Femur (tissue), 1 donor: ENCODE measurements around the gene RNF7.
"Not testable (repeated sequence)": the region's sequence is repeated elsewhere in the genome, so short reads cannot be mapped to it uniquely, and the experiment has no call there.

Experiments
- DNase-seq: peaks from one replicate; pipeline ENCODE4 v3.0.0-alpha.2; 2017

Gene RNF7

GRCh38 chr3:141735770-141736465, 2.2 kb upstream of the RNF7 start:
- no peak for DNase-seq

- DNase-seq, result no peak
Measured at GRCh38 chr3:141737093-141737492, 1.0 kb upstream of the RNF7 start.

GRCh38 chr3:141737678-141738021, 448 bp upstream of the RNF7 start:
- DNase-seq, result no peak

- no peak for DNase-seq
Measured at GRCh38 chr3:141738891-141739363, 829 bp downstream of the RNF7 start.

DNA sequence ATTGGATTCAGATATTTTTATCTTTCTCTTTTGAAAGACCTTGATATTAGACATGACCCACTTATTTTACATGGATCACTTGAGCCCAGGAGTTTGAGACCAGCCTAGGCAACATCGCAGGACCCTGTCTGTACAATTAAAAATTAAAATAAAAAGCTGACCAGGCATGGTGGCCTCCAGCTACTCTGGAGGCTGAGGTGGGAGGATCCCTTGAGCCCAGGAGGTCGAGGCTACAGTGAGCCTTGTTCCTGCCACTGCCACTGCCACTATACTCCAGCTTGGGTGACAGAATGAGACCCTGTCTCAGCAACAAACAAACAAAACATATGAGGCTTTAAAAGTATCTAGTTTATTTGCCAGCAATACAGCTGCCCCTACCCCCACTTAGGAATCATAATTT, 1.6 kb downstream of the RNF7 start:
- no peak for DNase-seq

GRCh38 chr3:141740349-141740748, 2.3 kb downstream of the RNF7 start:
- no peak for DNase-seq

DNA sequence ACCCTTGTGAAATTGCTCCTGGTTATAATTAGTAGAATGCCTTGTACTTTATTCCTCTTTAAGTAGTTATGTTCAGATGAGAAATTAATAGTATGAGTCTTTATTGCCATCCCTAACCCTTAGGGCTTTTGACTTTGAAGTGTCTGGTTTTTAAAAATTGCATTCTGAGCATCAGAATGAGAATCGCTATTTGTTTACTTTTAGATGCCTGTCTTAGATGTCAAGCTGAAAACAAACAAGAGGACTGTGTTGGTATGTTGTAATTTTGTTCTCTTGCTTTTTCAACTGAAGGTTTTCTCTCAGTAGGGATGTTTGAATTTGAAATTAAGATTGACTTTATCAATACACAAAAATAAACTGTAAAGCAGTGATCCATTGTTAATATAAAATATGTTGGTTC, 5.2 kb downstream of the RNF7 start:
- DNase-seq, result no peak

- DNase-seq, result no peak
Measured at GRCh38 chr3:141746962-141747361, 8.9 kb downstream of the RNF7 start.

- no peak for DNase-seq
Measured at GRCh38 chr3:141753399-141753798, 15.3 kb downstream of the RNF7 start.

DNA sequence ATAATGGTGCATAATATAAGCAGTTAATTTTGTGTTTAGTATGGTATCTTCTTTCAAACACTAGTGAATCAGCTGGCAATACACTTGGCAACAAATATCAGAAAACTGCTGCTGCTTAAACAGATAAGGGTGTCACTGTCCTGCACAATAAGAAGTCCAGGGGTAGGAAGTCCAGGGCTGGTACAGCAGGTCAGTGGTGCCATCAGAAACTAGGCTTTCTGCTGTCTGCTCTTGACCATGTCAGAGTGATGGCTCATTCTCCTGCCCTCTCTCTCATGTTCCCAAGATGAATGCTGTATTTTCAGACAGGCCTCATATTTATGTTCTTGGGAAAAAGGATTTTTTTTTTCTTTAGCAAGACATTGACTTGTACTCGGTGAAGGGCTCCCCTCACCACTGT, 15.9 kb downstream of the RNF7 start:
- DNase-seq, result no peak

- DNase-seq, result not testable (repeated sequence)
Measured at GRCh38 chr3:141762552-141762951, 24.5 kb downstream of the RNF7 start.

- no peak for DNase-seq
Measured at GRCh38 chr3:141763088-141763750, 25.1 kb downstream of the RNF7 start, which contains the start of gene GRK7. Gene GRK7 (plus strand): TSS chr3:141763408. CDS start chr3:141778285, 14,877 bp downstream.

- no peak for DNase-seq
Measured at GRCh38 chr3:141764045-141764444, 25.9 kb downstream of the RNF7 start.

DNA sequence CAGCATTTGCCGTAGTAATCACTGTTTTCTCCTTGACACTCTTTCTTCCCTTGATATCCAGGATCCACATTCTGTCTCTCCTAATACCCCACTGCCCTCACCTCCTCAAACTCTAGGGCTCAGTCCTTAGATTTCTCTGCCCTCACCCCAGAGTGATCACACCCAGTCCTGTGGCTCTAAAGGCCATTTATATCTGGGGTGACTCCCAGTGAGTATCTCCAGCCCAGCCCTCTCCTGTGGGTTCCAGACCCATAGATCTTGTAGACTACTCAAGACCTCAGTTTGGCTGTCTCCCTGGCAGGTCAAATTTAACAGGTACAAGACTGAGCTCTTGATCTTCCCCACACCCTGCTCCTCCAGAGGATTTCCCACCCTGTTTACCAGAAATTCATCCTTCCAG, 26.4 kb downstream of the RNF7 start:
- DNase-seq, result no peak

DNA sequence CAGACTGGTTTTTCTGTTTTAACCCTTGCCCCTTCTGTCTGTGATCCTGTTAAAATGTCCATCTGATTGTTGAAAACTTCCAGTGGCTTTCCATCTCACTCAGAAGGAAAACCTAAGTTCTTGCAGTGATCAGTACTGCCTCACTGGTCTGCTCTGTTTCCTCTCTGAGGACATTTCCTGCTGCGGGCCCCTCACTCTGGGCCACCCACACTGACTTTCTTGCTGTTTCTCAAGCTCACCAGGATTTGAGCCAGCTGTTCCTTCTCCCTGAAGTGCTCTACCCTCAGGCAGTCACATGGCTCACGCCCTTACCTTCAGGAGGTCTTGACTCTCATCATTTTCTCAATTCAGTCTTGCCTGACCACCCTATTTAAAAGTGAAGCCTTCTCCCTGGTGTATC, 26.9 kb downstream of the RNF7 start:
- DNase-seq, result no peak

- DNase-seq, result no peak
Measured at GRCh38 chr3:141767066-141767465, 29.0 kb downstream of the RNF7 start.

DNA sequence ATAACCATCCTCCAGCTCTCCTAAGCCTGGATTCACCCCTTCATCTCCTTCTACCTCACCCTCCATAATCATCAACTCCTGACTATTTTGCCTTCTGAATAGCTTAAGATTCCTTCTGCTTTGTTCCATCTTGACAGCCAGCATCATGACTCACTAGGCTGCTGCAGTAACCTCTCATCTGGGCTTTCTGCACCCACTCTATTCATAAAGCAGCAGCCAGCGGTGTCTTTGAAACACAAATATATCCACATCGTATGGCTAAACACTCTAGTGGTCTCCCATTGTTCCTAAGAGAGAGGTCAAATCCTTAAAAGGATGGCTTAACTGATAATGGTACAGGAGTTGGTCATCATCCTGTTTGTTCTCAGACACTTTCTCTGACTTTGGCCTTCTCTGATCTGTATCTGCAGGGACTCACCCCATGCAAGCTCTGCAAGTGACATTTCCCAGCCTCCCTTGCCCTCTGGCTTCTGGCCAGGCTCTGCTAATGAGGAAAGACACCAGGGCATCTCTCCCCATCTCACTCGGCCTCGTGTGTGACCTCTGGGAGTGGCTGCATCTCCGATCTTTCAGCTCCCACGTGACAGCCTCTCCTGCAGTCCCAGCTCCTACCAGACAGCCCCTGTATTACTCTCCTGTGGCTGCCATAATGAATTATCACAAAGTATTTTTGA, 31.3 kb downstream of the RNF7 start:
- DNase-seq, result no peak

GRCh38 chr3:141773676-141774075, 35.6 kb downstream of the RNF7 start:
- DNase-seq, result no peak

DNA sequence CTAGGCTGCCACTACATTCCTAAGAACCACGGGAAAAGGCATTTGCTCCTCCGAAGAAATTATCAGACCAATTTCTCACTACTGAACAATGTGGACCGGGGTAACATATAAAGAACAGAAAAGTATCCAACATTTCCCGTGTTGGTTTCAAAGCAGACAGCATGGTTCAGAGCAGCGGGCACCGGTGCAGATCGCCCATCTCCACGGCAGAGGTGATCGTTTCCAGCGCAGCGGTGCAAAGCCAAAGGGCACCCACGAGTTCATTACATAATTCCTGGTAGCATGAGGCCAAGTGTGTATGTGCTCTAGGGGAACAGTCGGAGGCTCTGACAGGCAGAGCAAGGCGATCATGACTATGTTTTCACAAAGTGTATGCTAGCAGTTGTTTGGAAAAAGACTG, 38.3 kb downstream of the RNF7 start:
- DNase-seq, result no peak

- no peak for DNase-seq
Measured at GRCh38 chr3:141776885-141777284, 38.8 kb downstream of the RNF7 start.

DNA sequence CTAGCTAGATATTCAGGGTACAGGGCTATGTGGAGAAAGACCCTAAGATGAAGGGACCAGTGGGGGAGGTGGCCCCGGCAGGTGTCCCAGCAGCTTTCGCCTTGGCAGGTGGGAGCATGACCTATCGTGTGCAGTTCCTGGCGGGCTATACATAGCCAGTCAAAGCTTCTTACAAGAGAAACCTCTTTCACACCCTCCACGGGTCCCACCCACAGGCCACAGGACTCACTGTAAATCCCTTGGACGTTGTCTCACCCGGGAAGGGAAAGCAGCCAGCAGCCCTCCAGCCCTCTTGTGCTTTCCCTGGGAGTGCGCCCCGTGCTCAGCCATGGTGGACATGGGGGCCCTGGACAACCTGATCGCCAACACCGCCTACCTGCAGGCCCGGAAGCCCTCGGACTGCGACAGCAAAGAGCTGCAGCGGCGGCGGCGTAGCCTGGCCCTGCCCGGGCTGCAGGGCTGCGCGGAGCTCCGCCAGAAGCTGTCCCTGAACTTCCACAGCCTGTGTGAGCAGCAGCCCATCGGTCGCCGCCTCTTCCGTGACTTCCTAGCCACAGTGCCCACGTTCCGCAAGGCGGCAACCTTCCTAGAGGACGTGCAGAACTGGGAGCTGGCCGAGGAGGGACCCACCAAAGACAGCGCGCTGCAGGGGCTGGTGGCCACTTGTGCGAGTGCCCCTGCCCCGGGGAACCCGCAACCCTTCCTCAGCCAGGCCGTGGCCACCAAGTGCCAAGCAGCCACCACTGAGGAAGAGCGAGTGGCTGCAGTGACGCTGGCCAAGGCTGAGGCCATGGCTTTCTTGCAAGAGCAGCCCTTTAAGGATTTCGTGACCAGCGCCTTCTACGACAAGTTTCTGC, 40.1 kb downstream of the RNF7 start:
- no peak for DNase-seq

GRCh38 chr3:141779667-141780066, 41.6 kb downstream of the RNF7 start:
- DNase-seq, result no peak

- DNase-seq, result no peak
Measured at GRCh38 chr3:141782386-141782932, 44.4 kb downstream of the RNF7 start.
